HEK293 (cell line): ENCODE results near the gene FIBCD1.

Source experiments
- CTCF ChIA-PET: fragments of 350-600 bp; formaldehyde crosslinking; extraction: SDS; loops from one replicate; lab custom pipeline; 2021; ENCODE audit warnings: antibody characterized with exemption; lab: Yijun Ruan, JAX
- POLR2A ChIA-PET: fragments of 300-600 bp; formaldehyde crosslinking; extraction: SDS; loops from one replicate; lab custom pipeline; 2020; ENCODE audit warnings: antibody characterized with exemption, inconsistent platforms; lab: Yijun Ruan, JAX
- H3K27ac ChIP-seq: fragments of 200-500 bp; sonication (Bioruptor generic); 2 replicates; pipeline ENCODE4 v1.5.1; 2014; ENCODE audit warnings: low read depth, low read length, control low read depth, inconsistent platforms; ENCODE audit errors: extremely low read depth
- H3K36me3 ChIP-seq, 2 experiments: fragments of 200-500 bp in 1 of 2; sonication (Bioruptor generic) in 1 of 2; 1 replicate in 1 of 2; 2 replicates in 1 of 2; pipeline ENCODE4 v1.5.1; 2014 to 2017; ENCODE audit warnings: inconsistent platforms in 2 of 2, low read length in 2 of 2; ENCODE audit not compliant: control insufficient read depth in 2 of 2, insufficient read depth in 1 of 2
- H3K4me1 ChIP-seq: fragments of 200-500 bp; sonication (Bioruptor generic); 2 replicates; pipeline ENCODE4 v1.5.1; 2014; ENCODE audit warnings: mild to moderate bottlenecking, low read length, inconsistent platforms; ENCODE audit not compliant: control insufficient read depth, insufficient read depth
- H3K4me3 ChIP-seq: 2 replicates; pipeline ENCODE4 v1.5.1; 2011; ENCODE audit warnings: low read depth, mild to moderate bottlenecking, control low read depth, low read length, moderate library complexity
- H3K9me3 ChIP-seq: fragments of 200-500 bp; sonication (Bioruptor generic); 2 replicates; pipeline ENCODE4 v1.5.1; 2014; ENCODE audit warnings: low read depth, low read length, inconsistent platforms; ENCODE audit not compliant: control insufficient read depth, insufficient read depth
- GLIS2 ChIP-seq: fragments of 450-650 bp; formaldehyde crosslinking; IDR thresholded peaks from 2 replicates; pipeline ENCODE4 v1.5.1; 2016; ENCODE audit warnings: missing biosample characterization, missing genetic modification characterization
- OSR2 ChIP-seq: fragments of 450-650 bp; formaldehyde crosslinking; IDR thresholded peaks from 2 replicates; pipeline ENCODE4 v1.5.1; 2016; ENCODE audit warnings: missing biosample characterization, missing genetic modification characterization
- ZBTB8A ChIP-seq: fragments of 450-650 bp; formaldehyde crosslinking; IDR thresholded peaks from 2 replicates; pipeline ENCODE4 v1.5.1; 2016; ENCODE audit warnings: missing biosample characterization, missing genetic modification characterization
- ZFP69B ChIP-seq: fragments of 450-650 bp; formaldehyde crosslinking; IDR thresholded peaks from 2 replicates; pipeline ENCODE4 v1.5.1; 2016; ENCODE audit warnings: missing biosample characterization, missing genetic modification characterization
- ZNF138 ChIP-seq: fragments of 450-650 bp; formaldehyde crosslinking; IDR thresholded peaks from 2 replicates; pipeline ENCODE4 v1.5.1; 2016; ENCODE audit warnings: missing biosample characterization, missing genetic modification characterization, borderline replicate concordance
- ZNF146 ChIP-seq: fragments of 450-650 bp; formaldehyde crosslinking; IDR thresholded peaks from 2 replicates; pipeline ENCODE4 v1.5.1; 2016; ENCODE audit warnings: missing biosample characterization, missing genetic modification characterization
- ZNF184 ChIP-seq: fragments of 450-650 bp; IDR thresholded peaks from 2 replicates; pipeline ENCODE4 v1.5.1; 2018; ENCODE audit warnings: missing biosample characterization, mild to moderate bottlenecking, missing genetic modification characterization
- ZNF202 ChIP-seq: fragments of 450-650 bp; formaldehyde crosslinking; IDR thresholded peaks from 2 replicates; pipeline ENCODE4 v1.5.1; 2016; ENCODE audit warnings: missing biosample characterization, missing genetic modification characterization, borderline replicate concordance
- ZNF248 ChIP-seq: fragments of 450-650 bp; formaldehyde crosslinking; IDR thresholded peaks from 2 replicates; pipeline ENCODE4 v1.5.1; 2017; ENCODE audit warnings: missing biosample characterization, missing genetic modification characterization
- ZNF473 ChIP-seq: fragments of 450-650 bp; formaldehyde crosslinking; IDR thresholded peaks from 2 replicates; pipeline ENCODE4 v1.5.1; 2017; ENCODE audit warnings: missing biosample characterization, missing genetic modification characterization
- ZNF521 ChIP-seq: fragments of 450-650 bp; formaldehyde crosslinking; IDR thresholded peaks from 2 replicates; pipeline ENCODE4 v1.5.1; 2017; ENCODE audit warnings: missing biosample characterization, mild to moderate bottlenecking, missing genetic modification characterization
- ZNF529 ChIP-seq: fragments of 450-650 bp; formaldehyde crosslinking; IDR thresholded peaks from 2 replicates; pipeline ENCODE4 v1.5.1; 2017; ENCODE audit warnings: missing genetic modification characterization, missing biosample characterization; ENCODE audit not compliant: insufficient replicate concordance
- ZNF548 ChIP-seq: fragments of 450-650 bp; formaldehyde crosslinking; IDR thresholded peaks from 2 replicates; pipeline ENCODE4 v1.5.1; 2016; ENCODE audit warnings: missing biosample characterization, missing genetic modification characterization
- ZNF600 ChIP-seq: fragments of 450-650 bp; formaldehyde crosslinking; IDR thresholded peaks from 2 replicates; pipeline ENCODE4 v1.5.1; 2016; ENCODE audit warnings: missing biosample characterization, missing genetic modification characterization
- ZNF626 ChIP-seq: fragments of 450-650 bp; sonication (Bioruptor Pico); formaldehyde crosslinking; IDR thresholded peaks from 2 replicates; pipeline ENCODE4 v1.5.1; 2018; ENCODE audit warnings: missing biosample characterization, missing genetic modification characterization, inconsistent platforms
- TF ChIP-seq, protein P1 (sequence below): fragments of 450-650 bp; formaldehyde crosslinking; IDR thresholded peaks from 2 replicates; pipeline ENCODE4 v1.5.1; 2016; ENCODE audit warnings: missing biosample characterization, missing genetic modification characterization
- TF ChIP-seq, protein P2 (sequence below): fragments of 450-650 bp; formaldehyde crosslinking; IDR thresholded peaks from 2 replicates; pipeline ENCODE4 v1.5.1; 2017; ENCODE audit warnings: missing biosample characterization, missing genetic modification characterization
- TF ChIP-seq, protein P3 (sequence below): fragments of 450-650 bp; formaldehyde crosslinking; IDR thresholded peaks from 2 replicates; pipeline ENCODE4 v1.5.1; 2016; ENCODE audit warnings: missing biosample characterization, missing genetic modification characterization, low read depth
- TF ChIP-seq, protein P4 (sequence below): fragments of 450-650 bp; formaldehyde crosslinking; IDR thresholded peaks from 2 replicates; pipeline ENCODE4 v1.5.1; 2016; ENCODE audit warnings: missing biosample characterization, missing genetic modification characterization
- TF ChIP-seq, protein P5 (sequence below): fragments of 450-650 bp; formaldehyde crosslinking; IDR thresholded peaks from 2 replicates; pipeline ENCODE4 v1.5.1; 2016; ENCODE audit warnings: missing biosample characterization, missing genetic modification characterization
- TF ChIP-seq, protein P6 (sequence below): IDR thresholded peaks from 2 replicates; pipeline ENCODE4 v1.6.1; 2011; ENCODE audit warnings: mild to moderate bottlenecking, low read depth, low read length, borderline replicate concordance

Gene FIBCD1

DNA sequence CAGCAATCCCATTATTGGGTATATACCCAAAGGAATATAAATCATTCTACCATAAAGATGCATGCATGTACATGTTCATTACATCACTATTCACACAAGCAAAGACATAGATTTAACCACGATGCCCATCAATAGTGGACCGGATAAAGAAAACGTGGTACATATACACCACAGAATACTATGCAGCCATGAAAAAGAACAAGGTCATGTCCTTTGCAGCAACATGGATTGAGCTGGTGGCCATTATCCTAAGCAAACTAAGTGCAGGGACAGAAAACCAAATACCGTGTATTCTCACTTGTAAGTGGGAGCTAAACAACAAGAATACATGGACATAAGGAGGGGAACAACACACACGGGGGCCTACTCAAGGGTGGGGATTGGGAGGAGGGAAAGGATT, 36.1 kb upstream of the FIBCD1 start:
- Histone ChIP-seq H3K9me3 (no peaks in the 10 kb centered on the region), H3K27ac (no peak overlapping the region), H3K4me1 (no peaks in the 10 kb centered on the region), H3K4me3 (no peak overlapping the region), H3K36me3 (no peaks in the 10 kb centered on the region)
- ChIA-PET POLR2A (no interaction called here), CTCF (interaction anchor here (0.6 to 3.3 kb wide), 3 partner anchors 23 to 604 kb away, joined by 3 to 19 read pairs (median 5); no protein-coding TSS in a partner anchor)
- no peak for TF ChIP-seq ZNF521
- peak; percentile 99 for TF ChIP-seq ZNF146
- TF ChIP-seq ZBTB8A (tag by site-specific recombination) = no peak
- TF ChIP-seq, protein P1, sequence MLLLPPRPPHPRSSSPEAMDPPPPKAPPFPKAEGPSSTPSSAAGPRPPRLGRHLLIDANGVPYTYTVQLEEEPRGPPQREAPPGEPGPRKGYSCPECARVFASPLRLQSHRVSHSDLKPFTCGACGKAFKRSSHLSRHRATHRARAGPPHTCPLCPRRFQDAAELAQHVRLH (tag by site-specific recombination) = 0 out of 2 replicates have a peak, but pooled peaks have one; percentile 62

DNA sequence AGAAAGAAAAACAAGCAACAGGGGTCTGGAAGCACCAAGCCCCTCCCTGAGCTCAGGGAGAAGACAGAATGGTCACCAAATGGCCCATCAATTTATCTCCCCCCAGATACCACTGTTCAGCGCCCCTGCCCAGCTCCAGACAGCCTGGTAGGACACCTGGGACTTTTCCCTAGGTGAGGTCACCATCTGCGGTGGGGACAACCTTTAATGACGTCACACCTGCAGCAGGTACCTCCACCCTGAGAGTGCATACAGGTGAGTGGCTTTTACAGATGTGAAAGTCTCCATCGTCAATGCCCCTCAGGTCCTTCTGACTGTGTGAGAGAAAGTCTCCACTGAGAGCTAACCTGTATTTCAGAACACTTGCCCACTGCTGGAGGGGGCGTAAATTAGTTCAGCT, 35.6 kb upstream of the FIBCD1 start:
- Histone ChIP-seq H3K4me3 (no peak overlapping the region), H3K9me3 (no peaks in the 10 kb centered on the region)
- TF ChIP-seq, protein P2, sequence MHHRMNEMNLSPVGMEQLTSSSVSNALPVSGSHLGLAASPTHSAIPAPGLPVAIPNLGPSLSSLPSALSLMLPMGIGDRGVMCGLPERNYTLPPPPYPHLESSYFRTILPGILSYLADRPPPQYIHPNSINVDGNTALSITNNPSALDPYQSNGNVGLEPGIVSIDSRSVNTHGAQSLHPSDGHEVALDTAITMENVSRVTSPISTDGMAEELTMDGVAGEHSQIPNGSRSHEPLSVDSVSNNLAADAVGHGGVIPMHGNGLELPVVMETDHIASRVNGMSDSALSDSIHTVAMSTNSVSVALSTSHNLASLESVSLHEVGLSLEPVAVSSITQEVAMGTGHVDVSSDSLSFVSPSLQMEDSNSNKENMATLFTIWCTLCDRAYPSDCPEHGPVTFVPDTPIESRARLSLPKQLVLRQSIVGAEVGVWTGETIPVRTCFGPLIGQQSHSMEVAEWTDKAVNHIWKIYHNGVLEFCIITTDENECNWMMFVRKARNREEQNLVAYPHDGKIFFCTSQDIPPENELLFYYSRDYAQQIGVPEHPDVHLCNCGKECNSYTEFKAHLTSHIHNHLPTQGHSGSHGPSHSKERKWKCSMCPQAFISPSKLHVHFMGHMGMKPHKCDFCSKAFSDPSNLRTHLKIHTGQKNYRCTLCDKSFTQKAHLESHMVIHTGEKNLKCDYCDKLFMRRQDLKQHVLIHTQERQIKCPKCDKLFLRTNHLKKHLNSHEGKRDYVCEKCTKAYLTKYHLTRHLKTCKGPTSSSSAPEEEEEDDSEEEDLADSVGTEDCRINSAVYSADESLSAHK = no peak
- TF ChIP-seq ZNF202 (tag by site-specific recombination) (no peak), ZFP69B (tag by site-specific recombination) (no peak), OSR2 (no peak), ZNF473 (no peak)
- TF ChIP-seq, protein P3, sequence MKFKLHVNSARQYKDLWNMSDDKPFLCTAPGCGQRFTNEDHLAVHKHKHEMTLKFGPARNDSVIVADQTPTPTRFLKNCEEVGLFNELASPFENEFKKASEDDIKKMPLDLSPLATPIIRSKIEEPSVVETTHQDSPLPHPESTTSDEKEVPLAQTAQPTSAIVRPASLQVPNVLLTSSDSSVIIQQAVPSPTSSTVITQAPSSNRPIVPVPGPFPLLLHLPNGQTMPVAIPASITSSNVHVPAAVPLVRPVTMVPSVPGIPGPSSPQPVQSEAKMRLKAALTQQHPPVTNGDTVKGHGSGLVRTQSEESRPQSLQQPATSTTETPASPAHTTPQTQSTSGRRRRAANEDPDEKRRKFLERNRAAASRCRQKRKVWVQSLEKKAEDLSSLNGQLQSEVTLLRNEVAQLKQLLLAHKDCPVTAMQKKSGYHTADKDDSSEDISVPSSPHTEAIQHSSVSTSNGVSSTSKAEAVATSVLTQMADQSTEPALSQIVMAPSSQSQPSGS (tag by site-specific recombination) = 0 out of 2 replicates have a peak, but pooled peaks have one; percentile 45
- TF ChIP-seq, all 188 proteins: peak for 1
- Histone ChIP-seq H3K27ac (no peak overlapping the region), H3K4me1 (no peaks in the 10 kb centered on the region), H3K36me3 (no peaks in the 10 kb centered on the region)
- ChIA-PET CTCF (interaction anchor here (0.6 to 3.3 kb wide), 4 partner anchors 23 to 605 kb away, joined by 3 to 19 read pairs (median 8); no protein-coding TSS in a partner anchor), POLR2A (no interaction called here)

DNA sequence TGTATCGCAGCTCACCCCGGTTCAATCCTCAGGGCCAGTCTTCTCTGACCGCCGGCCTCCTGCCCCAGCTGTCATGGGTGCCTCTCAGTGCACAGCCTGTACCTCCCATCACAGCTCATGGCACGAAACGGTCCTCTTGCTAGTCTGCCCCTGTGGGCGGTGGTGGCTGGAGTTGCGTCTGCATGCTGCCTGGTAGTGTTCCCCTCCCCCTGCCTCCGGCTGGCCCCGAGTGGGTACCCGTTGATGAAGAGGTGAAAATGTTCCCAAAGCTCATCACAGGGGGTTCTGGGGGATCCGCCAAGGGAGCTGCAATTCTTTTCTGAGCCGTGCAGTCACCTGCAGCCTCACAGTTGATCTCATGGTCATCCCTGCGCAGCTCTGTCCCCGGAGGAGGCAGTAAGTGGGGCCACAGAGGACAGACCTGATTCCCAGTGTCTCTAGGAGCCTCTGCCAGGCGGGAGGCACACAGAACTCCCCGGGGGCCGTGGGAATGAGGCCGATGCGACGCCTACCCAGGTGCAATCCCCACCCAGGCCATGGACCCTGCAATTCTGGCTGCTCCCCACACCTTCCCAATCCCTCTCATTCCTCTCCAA, 34.7 kb upstream of the FIBCD1 start:
- CTCF ChIA-PET = interaction anchor here (0.7 to 3.3 kb wide), 5 partner anchors 8 to 73 kb away, joined by 3 to 19 read pairs (median 4); no protein-coding TSS in a partner anchor
- H3K4me1 ChIP-seq = no peaks in the 10 kb centered on the region
- no peaks in the 10 kb centered on the region for H3K9me3 ChIP-seq
- H3K27ac ChIP-seq = no peak overlapping the region
- H3K36me3 ChIP-seq = no peaks in the 10 kb centered on the region
- POLR2A ChIA-PET = no interaction called here
- no peak overlapping the region for H3K4me3 ChIP-seq
- TF ChIP-seq, protein P4, sequence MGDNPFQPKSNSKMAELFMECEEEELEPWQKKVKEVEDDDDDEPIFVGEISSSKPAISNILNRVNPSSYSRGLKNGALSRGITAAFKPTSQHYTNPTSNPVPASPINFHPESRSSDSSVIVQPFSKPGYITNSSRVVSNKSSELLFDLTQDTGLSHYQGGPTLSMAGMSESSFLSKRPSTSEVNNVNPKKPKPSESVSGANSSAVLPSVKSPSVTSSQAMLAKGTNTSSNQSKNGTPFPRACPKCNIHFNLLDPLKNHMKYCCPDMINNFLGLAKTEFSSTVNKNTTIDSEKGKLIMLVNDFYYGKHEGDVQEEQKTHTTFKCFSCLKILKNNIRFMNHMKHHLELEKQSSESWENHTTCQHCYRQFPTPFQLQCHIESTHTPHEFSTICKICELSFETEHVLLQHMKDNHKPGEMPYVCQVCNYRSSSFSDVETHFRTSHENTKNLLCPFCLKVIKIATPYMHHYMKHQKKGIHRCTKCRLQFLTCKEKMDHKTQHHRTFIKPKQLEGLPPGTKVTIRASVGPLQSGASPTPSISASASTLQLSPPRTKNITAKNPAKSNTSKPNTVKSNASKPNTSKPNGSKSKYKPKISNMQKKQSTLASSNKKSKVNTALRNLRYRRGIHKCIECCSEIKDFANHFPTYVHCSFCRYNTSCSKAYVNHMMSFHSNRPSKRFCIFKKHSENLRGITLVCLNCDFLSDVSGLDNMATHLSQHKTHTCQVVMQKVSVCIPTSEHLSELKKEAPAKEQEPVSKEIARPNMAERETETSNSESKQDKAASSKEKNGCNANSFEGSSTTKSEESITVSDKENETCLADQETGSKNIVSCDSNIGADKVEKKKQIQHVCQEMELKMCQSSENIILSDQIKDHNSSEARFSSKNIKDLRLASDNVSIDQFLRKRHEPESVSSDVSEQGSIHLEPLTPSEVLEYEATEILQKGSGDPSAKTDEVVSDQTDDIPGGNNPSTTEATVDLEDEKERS (tag by site-specific recombination) = no peak
- TF ChIP-seq, protein P5, sequence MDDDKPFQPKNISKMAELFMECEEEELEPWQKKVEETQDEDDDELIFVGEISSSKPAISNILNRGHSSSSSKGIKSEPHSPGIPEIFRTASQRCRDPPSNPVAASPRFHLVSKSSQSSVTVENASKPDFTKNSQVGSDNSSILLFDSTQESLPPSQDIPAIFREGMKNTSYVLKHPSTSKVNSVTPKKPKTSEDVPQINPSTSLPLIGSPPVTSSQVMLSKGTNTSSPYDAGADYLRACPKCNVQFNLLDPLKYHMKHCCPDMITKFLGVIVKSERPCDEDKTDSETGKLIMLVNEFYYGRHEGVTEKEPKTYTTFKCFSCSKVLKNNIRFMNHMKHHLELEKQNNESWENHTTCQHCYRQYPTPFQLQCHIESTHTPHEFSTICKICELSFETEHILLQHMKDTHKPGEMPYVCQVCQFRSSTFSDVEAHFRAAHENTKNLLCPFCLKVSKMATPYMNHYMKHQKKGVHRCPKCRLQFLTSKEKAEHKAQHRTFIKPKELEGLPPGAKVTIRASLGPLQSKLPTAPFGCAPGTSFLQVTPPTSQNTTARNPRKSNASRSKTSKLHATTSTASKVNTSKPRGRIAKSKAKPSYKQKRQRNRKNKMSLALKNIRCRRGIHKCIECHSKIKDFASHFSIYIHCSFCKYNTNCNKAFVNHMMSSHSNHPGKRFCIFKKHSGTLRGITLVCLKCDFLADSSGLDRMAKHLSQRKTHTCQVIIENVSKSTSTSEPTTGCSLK (tag by site-specific recombination) = no peak
- TF ChIP-seq ZNF529 (tag by site-specific recombination) (no peak), ZNF548 (tag by site-specific recombination) (no peak), ZNF626 (tag by site-specific recombination) (no peak), GLIS2 (tag by site-specific recombination) (no peak), ZNF184 (tag by site-specific recombination) (no peak), ZNF138 (tag by site-specific recombination) (no peak), ZNF600 (no peak), ZNF248 (no peak)
- TF ChIP-seq, protein P6, sequence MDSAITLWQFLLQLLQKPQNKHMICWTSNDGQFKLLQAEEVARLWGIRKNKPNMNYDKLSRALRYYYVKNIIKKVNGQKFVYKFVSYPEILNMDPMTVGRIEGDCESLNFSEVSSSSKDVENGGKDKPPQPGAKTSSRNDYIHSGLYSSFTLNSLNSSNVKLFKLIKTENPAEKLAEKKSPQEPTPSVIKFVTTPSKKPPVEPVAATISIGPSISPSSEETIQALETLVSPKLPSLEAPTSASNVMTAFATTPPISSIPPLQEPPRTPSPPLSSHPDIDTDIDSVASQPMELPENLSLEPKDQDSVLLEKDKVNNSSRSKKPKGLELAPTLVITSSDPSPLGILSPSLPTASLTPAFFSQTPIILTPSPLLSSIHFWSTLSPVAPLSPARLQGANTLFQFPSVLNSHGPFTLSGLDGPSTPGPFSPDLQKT = no peak
